ENCODE data around the gene GMDS. TPM values are rescaled to one million over a fixed set of nuclear protein-coding genes. Genes with fewer than 3 reads are reported as not detected.

GMDS gene
- total RNA-seq, 4 donors from 2014 or later, result 8.7 to 23.1 (median 18.4) TPM

DNA sequence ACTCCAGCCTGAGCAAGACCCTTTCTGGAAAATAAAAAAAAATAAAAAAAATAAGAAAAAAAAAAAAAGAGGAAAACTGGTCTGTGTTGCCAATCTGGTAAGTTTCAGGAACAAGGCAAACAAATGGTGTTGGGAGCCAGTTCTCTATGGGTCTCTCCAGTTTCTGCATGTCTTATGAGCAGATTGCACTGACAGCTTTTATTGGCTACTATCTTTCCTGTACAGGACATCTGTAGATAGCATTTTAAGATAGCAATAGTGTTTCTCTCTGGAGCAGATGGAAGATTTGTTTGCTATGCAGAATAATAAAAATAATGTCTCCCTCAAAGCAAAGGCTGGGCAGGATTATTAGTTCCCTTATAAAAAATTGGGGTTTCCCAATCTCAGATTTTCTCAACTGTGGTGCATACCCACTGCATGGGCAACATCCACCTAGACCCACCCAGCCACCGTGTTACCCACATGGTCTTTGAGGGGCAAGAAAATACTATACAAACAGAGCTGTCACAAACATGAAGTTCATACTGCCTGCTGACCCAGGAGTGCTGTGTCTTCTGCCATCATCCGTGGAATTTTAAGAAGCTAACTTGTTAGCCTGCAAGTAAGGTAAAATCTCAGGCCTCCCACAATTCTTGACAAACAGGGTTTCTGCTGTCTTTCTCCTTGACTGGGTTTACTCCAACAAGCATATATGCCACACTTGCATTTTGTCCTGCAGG is 9.5 kb downstream of the GMDS start:
- intact Hi-C loops (cut with DNase I; ENCODE audit: low total_unique reads), result no loop called here
- 87 to 93% methylated on average over 2 of the region's 2 CpGs for WGBS, 2 donors
- no peak for TF ChIP-seq POLR2A (IDR thresholded peaks at IDR 0.05)
- TF ChIP-seq, protein P1, sequence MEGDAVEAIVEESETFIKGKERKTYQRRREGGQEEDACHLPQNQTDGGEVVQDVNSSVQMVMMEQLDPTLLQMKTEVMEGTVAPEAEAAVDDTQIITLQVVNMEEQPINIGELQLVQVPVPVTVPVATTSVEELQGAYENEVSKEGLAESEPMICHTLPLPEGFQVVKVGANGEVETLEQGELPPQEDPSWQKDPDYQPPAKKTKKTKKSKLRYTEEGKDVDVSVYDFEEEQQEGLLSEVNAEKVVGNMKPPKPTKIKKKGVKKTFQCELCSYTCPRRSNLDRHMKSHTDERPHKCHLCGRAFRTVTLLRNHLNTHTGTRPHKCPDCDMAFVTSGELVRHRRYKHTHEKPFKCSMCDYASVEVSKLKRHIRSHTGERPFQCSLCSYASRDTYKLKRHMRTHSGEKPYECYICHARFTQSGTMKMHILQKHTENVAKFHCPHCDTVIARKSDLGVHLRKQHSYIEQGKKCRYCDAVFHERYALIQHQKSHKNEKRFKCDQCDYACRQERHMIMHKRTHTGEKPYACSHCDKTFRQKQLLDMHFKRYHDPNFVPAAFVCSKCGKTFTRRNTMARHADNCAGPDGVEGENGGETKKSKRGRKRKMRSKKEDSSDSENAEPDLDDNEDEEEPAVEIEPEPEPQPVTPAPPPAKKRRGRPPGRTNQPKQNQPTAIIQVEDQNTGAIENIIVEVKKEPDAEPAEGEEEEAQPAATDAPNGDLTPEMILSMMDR (IDR thresholded peaks at IDR 0.05), result no peak
- DNase-seq (ENCODE audit: low spot score in 2 of 2), result no peak
- no peak overlapping the region for H3K4me3 ChIP-seq (ENCODE audit: low read depth, poor library complexity, severe bottlenecking)

DNA sequence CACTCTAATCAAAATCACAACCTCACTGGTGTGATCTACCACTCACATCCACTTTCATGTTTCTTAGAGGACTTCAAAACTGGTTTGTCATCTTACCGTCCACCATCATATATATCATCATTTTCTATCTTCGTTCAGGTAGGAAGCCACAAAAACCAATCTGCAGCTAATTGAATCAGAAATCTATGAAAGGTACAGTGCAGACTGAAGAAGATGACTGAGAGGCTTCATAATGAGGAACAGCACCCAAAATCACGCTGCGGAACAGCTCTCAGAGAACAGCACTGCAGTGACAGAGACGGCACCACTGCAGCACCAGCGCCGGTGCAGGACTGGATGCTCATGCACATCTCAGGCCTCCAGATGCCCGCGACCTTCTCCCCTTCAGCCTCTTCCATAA is 13.0 kb downstream of the GMDS start:
- 87 to 95% methylated on average over 9 of the region's 9 CpGs for WGBS, 2 donors
- no peak overlapping the region for H3K4me3 ChIP-seq (ENCODE audit: low read depth, poor library complexity, severe bottlenecking)
- no peak for DNase-seq (ENCODE audit: low spot score in 2 of 2)
- intact Hi-C loops (cut with DNase I; ENCODE audit: low total_unique reads), result no loop called here
- TF ChIP-seq, protein P1 (IDR thresholded peaks at IDR 0.05), result no peak
- TF ChIP-seq POLR2A (IDR thresholded peaks at IDR 0.05), result no peak

DNA sequence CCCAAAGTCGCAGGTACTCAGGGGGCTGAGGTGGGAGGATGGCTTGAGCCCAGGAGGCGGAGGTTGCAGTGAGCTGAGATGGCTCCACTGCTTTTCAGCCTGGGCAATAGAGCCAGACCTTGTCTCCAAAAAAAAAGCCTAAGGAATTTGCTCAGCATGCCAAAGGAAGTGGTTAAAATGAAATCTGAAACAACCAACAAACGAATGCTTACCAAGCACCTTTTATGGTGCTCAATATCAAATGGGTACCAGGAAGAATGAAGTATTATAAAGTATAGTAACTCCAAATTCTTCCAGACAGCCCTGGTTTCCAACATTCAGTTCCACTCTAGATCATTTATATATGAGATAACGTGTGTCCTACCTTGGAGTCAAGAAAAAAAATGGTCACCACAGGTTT is 14.0 kb downstream of the GMDS start:
- intact Hi-C loops (cut with DNase I; ENCODE audit: low total_unique reads), result no loop called here
- TF ChIP-seq, protein P1 (IDR thresholded peaks at IDR 0.05), result no peak
- TF ChIP-seq POLR2A (IDR thresholded peaks at IDR 0.05), result no peak

DNA sequence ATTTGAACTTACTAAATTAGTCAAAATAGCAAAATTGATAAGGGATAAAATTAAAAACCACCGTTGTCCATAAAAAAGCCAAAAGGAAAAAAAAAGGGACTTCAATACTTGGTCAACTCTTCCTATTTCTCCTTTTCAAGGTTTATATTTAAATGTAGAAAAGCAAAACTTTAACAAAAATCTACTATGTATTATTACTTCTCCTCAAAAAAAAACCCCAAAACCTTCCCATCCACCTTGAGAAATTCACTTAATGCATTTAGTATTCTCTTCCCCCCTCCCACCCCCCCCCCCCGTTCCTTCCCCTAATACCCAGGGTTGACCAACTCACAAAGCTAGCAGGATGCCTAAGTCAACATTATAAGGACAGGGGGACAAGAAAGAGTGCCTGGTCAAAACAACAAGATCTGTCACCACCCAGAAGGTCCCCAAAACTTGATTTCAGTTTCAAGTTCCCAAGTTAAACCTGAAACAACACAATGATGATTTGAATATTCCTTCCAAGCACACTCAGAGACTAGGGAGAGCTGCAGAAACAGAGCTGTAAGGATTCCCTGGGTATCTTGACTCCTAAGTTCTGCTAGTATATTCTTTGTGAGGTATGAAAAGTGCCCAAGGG is 14.6 kb downstream of the GMDS start:
- no peak overlapping the region for H3K4me3 ChIP-seq (ENCODE audit: low read depth, poor library complexity, severe bottlenecking)
- intact Hi-C loops (cut with DNase I; ENCODE audit: low total_unique reads), result no loop called here
- 77 to 81% methylated on average over 2 of the region's 2 CpGs for WGBS, 2 donors
- no peak for DNase-seq (ENCODE audit: low spot score in 2 of 2)
- TF ChIP-seq, protein P1 (IDR thresholded peaks at IDR 0.05), result no peak
- TF ChIP-seq POLR2A (IDR thresholded peaks at IDR 0.05), result no peak

More for the DNA sequence above, 14.0 kb downstream of the GMDS start:
- no peak for DNase-seq (ENCODE audit: low spot score in 2 of 2)
- H3K4me3 ChIP-seq (ENCODE audit: low read depth, poor library complexity, severe bottlenecking), result no peak overlapping the region
- WGBS, 2 donors, result 72 to 73% methylated on average over 4 of the region's 4 CpGs

DNA sequence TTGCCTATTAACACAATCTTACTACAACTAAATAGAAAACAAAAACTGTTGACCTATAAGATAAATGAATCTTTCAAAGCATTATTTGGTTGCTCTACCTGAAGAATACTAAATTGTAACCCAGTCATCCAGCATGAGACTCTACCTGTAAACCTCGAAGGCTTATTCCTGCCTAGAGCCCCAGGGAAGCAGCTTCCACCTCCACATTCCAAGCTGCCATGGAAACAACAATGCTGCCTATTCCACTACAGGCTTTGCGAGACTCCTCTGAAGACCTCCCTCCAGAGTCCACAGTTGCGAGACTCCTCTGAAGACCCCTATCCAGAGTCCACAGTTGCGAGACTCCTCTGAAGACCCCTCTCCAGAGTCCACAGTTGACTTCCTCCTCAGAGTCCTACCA is 15.7 kb downstream of the GMDS start:
- TF ChIP-seq, protein P1 (IDR thresholded peaks at IDR 0.05), result no peak
- no peak for TF ChIP-seq POLR2A (IDR thresholded peaks at IDR 0.05)
- no peak for DNase-seq (ENCODE audit: low spot score in 2 of 2)
- intact Hi-C loops (cut with DNase I; ENCODE audit: low total_unique reads), result no loop called here
- H3K4me3 ChIP-seq (ENCODE audit: low read depth, poor library complexity, severe bottlenecking), result no peak overlapping the region
- 89 to 90% methylated on average over 4 of the region's 4 CpGs for WGBS, 2 donors
